HCT116 (cell line): Measurements from ENCODE around the gene CES1. TPM values are rescaled to one million over a fixed set of nuclear protein-coding genes. Genes with fewer than 3 reads are reported as not detected.

Experiments used
- ATAC-seq: fragments of 200-7000 bp; cut with Tn5 transposase; 2 replicates; pipeline ENCODE4 v1.9.1; 2020; ENCODE audit warnings: mild to moderate bottlenecking, moderate library complexity
- BruUV-seq: library from RNA; stranded (reverse); fragments of 400-500 nt; replicated peaks from 2 replicates; lab custom pipeline; 2021; lab: Mats Ljungman, UMichigan
- CTCF ChIA-PET: fragments of 300-600 bp; sonication (Branson Sonifier 250); formaldehyde crosslinking; loops from one replicate; lab custom pipeline; 2021; ENCODE audit warnings: antibody characterized with exemption; lab: Charles Lee
- POLR2A ChIA-PET: fragments of 300-600, 350-600 bp; sonication (Branson Sonifier 250); formaldehyde crosslinking; loops from one replicate; lab custom pipeline; 2021; ENCODE audit warnings: antibody characterized with exemption; lab: Charles Lee
- RAD21 ChIA-PET, 2 experiments: fragments of 300-600 bp; sonication (Branson Sonifier 250); formaldehyde crosslinking; loops; one replicate each; lab custom pipeline; 2023; ENCODE audit warnings: low total read pairs in 2 of 2; ENCODE audit not compliant: uncharacterized antibody in 2 of 2, unreplicated experiment in 2 of 2, low non-redundant PET in 1 of 2; lab: Charles Lee
- DNase-seq: peaks from one replicate; pipeline ENCODE4 v3.0.0-alpha.2; 2010; ENCODE audit warnings: low read depth, low spot score
- H2AFZ ChIP-seq: fragments of 200-600 bp; shearing (Covaris generic), sonication (generic); 2 replicates; pipeline ENCODE4 v1.6.1; 2017; ENCODE audit warnings: low read depth, mixed run types, mixed read lengths, antibody characterized with exemption, low read length; ENCODE audit not compliant: poor library complexity, severe bottlenecking
- H3K27ac ChIP-seq: 2 replicates; pipeline ENCODE4 v1.5.1; 2012; ENCODE audit warnings: low read depth, low read length
- H3K27me3 ChIP-seq: fragments of 200-600 bp; sonication (generic); 2 replicates; pipeline ENCODE4 v1.6.1; 2016; ENCODE audit warnings: mixed run types, low read length, mixed read lengths; ENCODE audit not compliant: insufficient read depth
- H3K36me3 ChIP-seq, 2 experiments: fragments of 200-500 bp in 1 of 2; fragments of 200-600 bp in 1 of 2; sonication (Bioruptor generic) in 1 of 2; sonication (generic) in 1 of 2; 2 replicates each; pipeline versions ENCODE4 v1.5.1 to v1.6.1; 2014 to 2016; ENCODE audit warnings: low read length in 2 of 2, inconsistent platforms in 1 of 2, mixed read lengths in 1 of 2, mixed run types in 1 of 2; ENCODE audit not compliant: insufficient read depth in 2 of 2, control insufficient read depth in 1 of 2
- H3K4me1 ChIP-seq, 2 experiments: fragments of 200-600 bp in 1 of 2; sonication (generic) in 1 of 2; 2 replicates each; pipeline versions ENCODE4 v1.5.1 to v1.6.1; 2012 to 2017; ENCODE audit warnings: low read length in 2 of 2, inconsistent platforms in 1 of 2, mild to moderate bottlenecking in 1 of 2, mixed read lengths in 1 of 2, mixed run types in 1 of 2, moderate library complexity in 1 of 2; ENCODE audit not compliant: insufficient read depth in 2 of 2, control insufficient read depth in 1 of 2
- H3K4me2 ChIP-seq: fragments of 200-600 bp; sonication (generic); 2 replicates; pipeline ENCODE4 v1.6.1; 2017; ENCODE audit warnings: mixed run types, low read length, mixed read lengths
- H3K4me3 ChIP-seq, 2 experiments: fragments of 200-600 bp in 1 of 2; sonication (generic) in 1 of 2; replicated peaks in 1 of 2; 2 replicates each; pipeline ENCODE4 v1.5.1; 2011 to 2016; ENCODE audit warnings: low read length in 2 of 2, control low read depth in 1 of 2, low read depth in 1 of 2, mild to moderate bottlenecking in 1 of 2, mixed read lengths in 1 of 2, mixed run types in 1 of 2
- H3K79me2 ChIP-seq: fragments of 200-600 bp; sonication (generic); 2 replicates; pipeline ENCODE4 v1.6.1; 2017; ENCODE audit warnings: mild to moderate bottlenecking, mixed run types, low read length, moderate library complexity, mixed read lengths; ENCODE audit not compliant: insufficient read depth
- H3K9ac ChIP-seq: fragments of 200-600 bp; sonication (generic); 2 replicates; pipeline ENCODE4 v1.6.1; 2016; ENCODE audit warnings: low read length, mixed read lengths
- H3K9me2 ChIP-seq: fragments of 200-600 bp; sonication (generic), shearing (Covaris generic); 2 replicates; pipeline ENCODE4 v1.6.1; 2017; ENCODE audit warnings: mixed run types, mild to moderate bottlenecking, moderate library complexity; ENCODE audit not compliant: insufficient read depth
- H3K9me3 ChIP-seq, 2 experiments: fragments of 200-500 bp in 1 of 2; fragments of 200-600 bp in 1 of 2; sonication (Bioruptor generic) in 1 of 2; sonication (generic) in 1 of 2; 2 replicates each; pipeline ENCODE4 v1.6.1; 2014 to 2017; ENCODE audit warnings: low read length in 2 of 2, mixed read lengths in 2 of 2, inconsistent platforms in 1 of 2, low read depth in 1 of 2, mild to moderate bottlenecking in 1 of 2, mixed run types in 1 of 2, moderate library complexity in 1 of 2; ENCODE audit not compliant: control insufficient read depth in 1 of 2, insufficient read depth in 1 of 2
- H4K20me1 ChIP-seq: fragments of 200-600 bp; sonication (generic), shearing (Covaris generic); 2 replicates; pipeline ENCODE4 v1.6.1; 2017; ENCODE audit warnings: mixed run types, mild to moderate bottlenecking, moderate library complexity; ENCODE audit not compliant: insufficient read depth
- CEBPB ChIP-seq: IDR thresholded peaks from 2 replicates; pipeline ENCODE4 v1.6.1; 2012; ENCODE audit warnings: low read depth
- POLR2AphosphoS5 ChIP-seq: IDR thresholded peaks from 2 replicates; pipeline ENCODE4 v1.6.1; 2011; ENCODE audit warnings: mild to moderate bottlenecking, low read depth, low read length, moderate library complexity
- SIN3A ChIP-seq: IDR thresholded peaks from 2 replicates; pipeline ENCODE4 v1.6.1; 2012; ENCODE audit warnings: low read depth
- SP1 ChIP-seq: IDR thresholded peaks from 2 replicates; pipeline ENCODE4 v1.6.1; 2012; ENCODE audit warnings: low read depth
- TCF7L2 ChIP-seq: IDR thresholded peaks from 2 replicates; pipeline ENCODE4 v1.7.0; 2011; ENCODE audit warnings: borderline replicate concordance, inconsistent platforms; ENCODE audit not compliant: insufficient read depth, insufficient read length; ENCODE audit errors: extremely low read depth
- YY1 ChIP-seq: IDR thresholded peaks from 2 replicates; pipeline ENCODE4 v1.6.1; 2011; ENCODE audit warnings: low read length, low read depth, moderate library complexity, mild to moderate bottlenecking; ENCODE audit not compliant: insufficient replicate concordance; ENCODE audit errors: extremely low read depth
- ZFX ChIP-seq: fragments of 450-650 bp; IDR thresholded peaks from 2 replicates; pipeline ENCODE4 v1.6.1; 2017
- intact Hi-C: fragments of 100-400 bp; cut with micrococcal nuclease; formaldehyde crosslinking; loops from 2 replicates; pipeline ENCODE4 v1.10.0; 2022
- total RNA-seq: library from RNA; stranded (reverse); gene quantifications from one replicate; pipeline ENCODE4 v1.2.1, GENCODE V29; 2021; ENCODE audit not compliant: unreplicated experiment
- TF ChIP-seq, protein P1 (sequence below), 3 experiments: fragments of 200-600 bp in 1 of 3; sonication (generic) in 1 of 3; IDR thresholded peaks in 2 of 3; conservative IDR thresholded peaks in 1 of 3; 2 replicates each; pipeline ENCODE4 v1.5.1; 2012 to 2017; ENCODE audit warnings: low read depth in 2 of 3, low read length in 2 of 3, antibody characterized with exemption in 1 of 3, borderline replicate concordance in 1 of 3, control low read depth in 1 of 3, mild to moderate bottlenecking in 1 of 3, mixed read lengths in 1 of 3, mixed run types in 1 of 3, moderate library complexity in 1 of 3; ENCODE audit not compliant: insufficient read depth in 1 of 3
- TF ChIP-seq, protein P2 (sequence below): IDR thresholded peaks from 2 replicates; pipeline ENCODE4 v1.6.1; 2011; ENCODE audit warnings: mild to moderate bottlenecking, low read length, moderate library complexity; ENCODE audit not compliant: insufficient replicate concordance; ENCODE audit errors: extremely low read depth
- TF ChIP-seq, protein P3 (sequence below): IDR thresholded peaks from 2 replicates; pipeline ENCODE4 v1.6.1; 2012

CES1 gene
- total RNA-seq, 1 experiment from 2014 or later = 1.8 TPM

DNA sequence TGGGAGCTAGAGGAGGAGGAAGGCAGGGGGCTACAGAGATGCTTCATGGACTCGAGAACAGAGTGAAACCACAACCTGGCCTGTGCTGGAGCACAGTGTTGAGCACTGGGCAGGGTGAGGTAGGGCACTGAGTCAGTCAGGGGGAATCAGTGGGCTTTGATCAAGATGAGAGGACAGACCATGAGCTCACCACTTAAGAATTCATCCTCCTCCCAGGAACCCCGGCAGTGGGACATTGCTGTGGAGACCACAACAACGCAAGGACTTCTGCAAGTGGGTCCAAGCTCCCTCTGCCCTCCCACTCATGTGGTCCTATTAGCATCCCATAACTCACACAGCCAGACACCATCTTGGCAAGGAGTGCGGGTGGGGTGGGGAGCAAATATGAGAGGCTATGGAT lies 44.0 kb upstream of the CES1 start:
- Histone ChIP-seq H3K4me1 (peaks cover 0 to 5% of the 10 kb centered on the region in 2 experiments; a peak in 1 of 4 replicates), H3K79me2 (no peaks in the 10 kb centered on the region), H3K27ac (no peak overlapping the region), H3K36me3 (no peaks in the 10 kb centered on the region), H2AFZ (no peak overlapping the region), H3K4me2 (0 out of 2 replicates have a peak overlapping the region, but pooled peaks have one; percentile 3), H3K9me2 (no peaks in the 10 kb centered on the region), H3K27me3 (peaks cover 39% of the 10 kb centered on the region), H3K9me3 (no peaks in the 10 kb centered on the region), H4K20me1 (no peaks in the 10 kb centered on the region), H3K4me3 (no peak overlapping the region), H3K9ac (no peak overlapping the region)
- POLR2A ChIA-PET = no interaction called here
- ATAC-seq (peak; percentile 72), DNase-seq (no peak)
- TF ChIP-seq TCF7L2 (no peak), ZFX (no peak), POLR2AphosphoS5 (no peak), YY1 (no peak), SIN3A (no peak), SP1 (no peak), CEBPB (no peak)
- TF ChIP-seq, protein P1, sequence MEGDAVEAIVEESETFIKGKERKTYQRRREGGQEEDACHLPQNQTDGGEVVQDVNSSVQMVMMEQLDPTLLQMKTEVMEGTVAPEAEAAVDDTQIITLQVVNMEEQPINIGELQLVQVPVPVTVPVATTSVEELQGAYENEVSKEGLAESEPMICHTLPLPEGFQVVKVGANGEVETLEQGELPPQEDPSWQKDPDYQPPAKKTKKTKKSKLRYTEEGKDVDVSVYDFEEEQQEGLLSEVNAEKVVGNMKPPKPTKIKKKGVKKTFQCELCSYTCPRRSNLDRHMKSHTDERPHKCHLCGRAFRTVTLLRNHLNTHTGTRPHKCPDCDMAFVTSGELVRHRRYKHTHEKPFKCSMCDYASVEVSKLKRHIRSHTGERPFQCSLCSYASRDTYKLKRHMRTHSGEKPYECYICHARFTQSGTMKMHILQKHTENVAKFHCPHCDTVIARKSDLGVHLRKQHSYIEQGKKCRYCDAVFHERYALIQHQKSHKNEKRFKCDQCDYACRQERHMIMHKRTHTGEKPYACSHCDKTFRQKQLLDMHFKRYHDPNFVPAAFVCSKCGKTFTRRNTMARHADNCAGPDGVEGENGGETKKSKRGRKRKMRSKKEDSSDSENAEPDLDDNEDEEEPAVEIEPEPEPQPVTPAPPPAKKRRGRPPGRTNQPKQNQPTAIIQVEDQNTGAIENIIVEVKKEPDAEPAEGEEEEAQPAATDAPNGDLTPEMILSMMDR (IDR thresholded peaks at IDR 0.05 in 2 of 3, conservative IDR thresholded peaks at IDR 0.05 in 1 of 3; ENCODE audit: borderline replicate concordance in 1 of 3, insufficient read depth in 1 of 3, low read depth in 2 of 3, low read length in 2 of 3) = no peak
- TF ChIP-seq, protein P2, sequence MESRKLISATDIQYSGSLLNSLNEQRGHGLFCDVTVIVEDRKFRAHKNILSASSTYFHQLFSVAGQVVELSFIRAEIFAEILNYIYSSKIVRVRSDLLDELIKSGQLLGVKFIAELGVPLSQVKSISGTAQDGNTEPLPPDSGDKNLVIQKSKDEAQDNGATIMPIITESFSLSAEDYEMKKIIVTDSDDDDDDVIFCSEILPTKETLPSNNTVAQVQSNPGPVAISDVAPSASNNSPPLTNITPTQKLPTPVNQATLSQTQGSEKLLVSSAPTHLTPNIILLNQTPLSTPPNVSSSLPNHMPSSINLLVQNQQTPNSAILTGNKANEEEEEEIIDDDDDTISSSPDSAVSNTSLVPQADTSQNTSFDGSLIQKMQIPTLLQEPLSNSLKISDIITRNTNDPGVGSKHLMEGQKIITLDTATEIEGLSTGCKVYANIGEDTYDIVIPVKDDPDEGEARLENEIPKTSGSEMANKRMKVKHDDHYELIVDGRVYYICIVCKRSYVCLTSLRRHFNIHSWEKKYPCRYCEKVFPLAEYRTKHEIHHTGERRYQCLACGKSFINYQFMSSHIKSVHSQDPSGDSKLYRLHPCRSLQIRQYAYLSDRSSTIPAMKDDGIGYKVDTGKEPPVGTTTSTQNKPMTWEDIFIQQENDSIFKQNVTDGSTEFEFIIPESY = no peak
- TF ChIP-seq, protein P3, sequence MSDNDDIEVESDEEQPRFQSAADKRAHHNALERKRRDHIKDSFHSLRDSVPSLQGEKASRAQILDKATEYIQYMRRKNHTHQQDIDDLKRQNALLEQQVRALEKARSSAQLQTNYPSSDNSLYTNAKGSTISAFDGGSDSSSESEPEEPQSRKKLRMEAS = no peak
- RAD21 ChIA-PET = no interaction called here
- CTCF ChIA-PET = no interaction called here
- intact Hi-C loops = no loop called here
- BruUV-seq = no TSS peak
